Fibroblast of mammary gland (primary cell): ENCODE measurements around the gene CD59.
A peak's percentile ranks its signal among the peaks of the same experiment; 100 is the strongest.

Experiments used
- DNase-seq: peaks from one replicate; pipeline ENCODE4 v3.0.0-alpha.2; 2010; ENCODE audit warnings: low read depth
- H3K4me3 ChIP-seq: 2 replicates; pipeline ENCODE4 v1.5.1; 2011; ENCODE audit warnings: low read depth, mild to moderate bottlenecking, low read length, moderate library complexity; ENCODE audit not compliant: control insufficient read depth
- TF ChIP-seq, protein P1 (sequence below): conservative IDR thresholded peaks from 2 replicates; pipeline ENCODE4 v1.5.1; 2011; ENCODE audit warnings: low read depth, low read length, inconsistent platforms; ENCODE audit not compliant: control insufficient read depth, insufficient read depth

The CD59 gene

DNA sequence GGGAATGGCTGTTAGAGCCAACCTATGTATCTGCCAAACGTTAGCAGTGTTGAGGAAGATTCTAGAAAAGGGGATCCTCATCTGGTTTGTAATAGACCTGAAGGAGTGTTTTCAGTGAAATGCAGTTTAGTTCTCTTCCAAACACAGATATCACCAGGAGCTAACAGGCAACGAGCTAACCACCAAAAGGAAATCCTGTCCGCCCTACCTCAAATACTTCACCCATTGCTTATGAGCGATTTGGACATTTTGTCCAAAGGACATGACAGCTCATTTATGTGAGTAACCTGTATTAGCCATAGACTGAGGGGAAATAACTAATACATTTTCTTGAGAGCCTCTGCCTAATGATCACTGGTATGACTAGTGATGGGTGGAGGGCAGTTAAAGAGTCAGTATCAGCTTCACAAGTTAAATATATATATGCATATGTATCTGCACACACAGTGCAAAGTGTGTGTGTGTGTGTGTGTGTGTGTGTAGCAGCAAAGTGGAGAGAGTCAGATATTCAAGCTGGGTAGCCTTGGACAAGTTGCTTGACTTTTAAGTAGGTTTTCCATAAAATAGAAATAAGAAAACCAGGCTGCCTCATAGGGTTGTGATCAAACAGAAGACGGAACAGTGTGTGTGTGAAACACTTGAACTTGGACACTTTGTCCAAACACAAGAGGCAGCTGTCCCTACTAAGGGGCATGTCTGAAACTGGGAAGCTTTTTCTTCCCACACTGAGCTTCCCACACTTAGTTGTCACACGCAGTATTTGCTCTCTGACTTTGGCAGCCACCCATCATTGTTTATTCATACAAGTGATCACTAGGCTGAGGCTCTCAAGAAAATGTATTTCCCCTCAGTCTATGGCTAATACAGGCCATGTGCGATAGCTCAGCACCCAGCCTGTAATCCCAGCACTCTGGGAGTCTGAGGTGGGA is 34.7 kb downstream of the CD59 start:
- peak; percentile 92 for DNase-seq
- TF ChIP-seq, protein P1, sequence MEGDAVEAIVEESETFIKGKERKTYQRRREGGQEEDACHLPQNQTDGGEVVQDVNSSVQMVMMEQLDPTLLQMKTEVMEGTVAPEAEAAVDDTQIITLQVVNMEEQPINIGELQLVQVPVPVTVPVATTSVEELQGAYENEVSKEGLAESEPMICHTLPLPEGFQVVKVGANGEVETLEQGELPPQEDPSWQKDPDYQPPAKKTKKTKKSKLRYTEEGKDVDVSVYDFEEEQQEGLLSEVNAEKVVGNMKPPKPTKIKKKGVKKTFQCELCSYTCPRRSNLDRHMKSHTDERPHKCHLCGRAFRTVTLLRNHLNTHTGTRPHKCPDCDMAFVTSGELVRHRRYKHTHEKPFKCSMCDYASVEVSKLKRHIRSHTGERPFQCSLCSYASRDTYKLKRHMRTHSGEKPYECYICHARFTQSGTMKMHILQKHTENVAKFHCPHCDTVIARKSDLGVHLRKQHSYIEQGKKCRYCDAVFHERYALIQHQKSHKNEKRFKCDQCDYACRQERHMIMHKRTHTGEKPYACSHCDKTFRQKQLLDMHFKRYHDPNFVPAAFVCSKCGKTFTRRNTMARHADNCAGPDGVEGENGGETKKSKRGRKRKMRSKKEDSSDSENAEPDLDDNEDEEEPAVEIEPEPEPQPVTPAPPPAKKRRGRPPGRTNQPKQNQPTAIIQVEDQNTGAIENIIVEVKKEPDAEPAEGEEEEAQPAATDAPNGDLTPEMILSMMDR, result no peak
- H3K4me3 ChIP-seq, result peak overlapping the region; percentile 38

DNA sequence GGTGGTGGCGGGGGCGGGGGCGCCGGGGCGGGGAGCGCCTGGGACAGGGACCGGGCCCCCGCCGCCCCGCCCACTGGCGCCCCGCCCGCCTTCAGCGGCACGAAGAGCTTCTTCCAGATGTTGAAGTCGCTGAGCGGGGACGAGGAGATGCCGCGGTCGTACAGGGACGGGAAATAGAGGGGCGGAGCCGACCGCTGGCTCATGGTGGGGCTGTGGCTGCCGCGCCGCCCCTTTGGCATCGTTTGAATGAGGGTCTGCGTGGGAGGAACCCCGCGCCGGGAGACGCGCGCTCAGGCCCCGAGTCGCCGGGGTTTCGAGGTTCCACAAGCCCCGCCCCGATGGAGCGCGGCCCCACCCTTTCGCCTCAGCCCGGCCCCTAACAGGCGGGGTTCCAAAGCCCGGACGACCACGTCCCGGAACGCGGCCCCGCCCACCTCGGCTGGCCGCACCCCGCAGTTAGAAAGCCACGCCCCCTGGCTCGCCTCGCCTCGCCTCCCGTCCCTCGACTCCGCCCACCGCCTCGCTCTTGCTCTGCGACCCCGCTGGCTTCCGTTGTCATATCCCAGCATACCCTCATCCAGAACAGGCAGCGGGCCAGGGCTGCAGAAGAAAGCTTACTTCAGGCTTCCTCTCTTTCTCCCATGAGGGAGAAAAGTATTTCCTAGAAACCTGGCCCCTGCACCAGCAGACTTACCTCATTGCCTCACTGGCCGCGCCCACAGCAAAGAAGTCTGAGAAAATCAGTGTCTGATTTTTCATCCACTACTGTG is 35.5 kb downstream of the CD59 start, which contains the start of gene C11orf91:
TSS of gene C11orf91 (minus strand) at position 325 of the 770 bp plus-strand sequence. CDS start at position 239, 86 bp downstream.
- TF ChIP-seq, protein P1, result no peak
- peak within 1 kb of the TSS; percentile 38 for H3K4me3 ChIP-seq
- peak; percentile 97 for DNase-seq

DNA sequence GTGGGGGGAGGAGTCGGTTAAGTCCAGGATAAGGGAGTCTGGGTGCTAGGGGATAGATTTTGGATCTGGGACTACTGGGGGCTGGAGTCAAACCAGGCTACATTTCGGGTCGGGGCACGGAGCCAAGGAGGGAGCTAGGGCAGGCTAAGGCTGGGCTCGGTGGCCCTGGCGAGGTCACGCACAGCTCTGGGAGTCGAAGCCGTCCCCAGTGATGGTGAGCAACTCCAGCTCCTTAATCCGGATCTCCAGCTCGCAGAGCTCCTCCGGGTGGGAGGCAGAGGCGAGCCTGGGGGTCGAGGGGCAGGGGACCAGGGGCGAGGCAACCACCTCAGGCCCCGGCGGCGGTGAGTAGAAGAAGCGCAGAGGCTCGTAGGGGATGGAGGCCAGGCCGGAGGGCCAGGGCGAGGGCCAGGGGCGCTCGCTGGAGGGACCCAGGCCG is 36.1 kb downstream of the CD59 start:
- TF ChIP-seq, protein P1, result no peak
- no peak for DNase-seq
- peak overlapping the region; percentile 33 for H3K4me3 ChIP-seq

DNA sequence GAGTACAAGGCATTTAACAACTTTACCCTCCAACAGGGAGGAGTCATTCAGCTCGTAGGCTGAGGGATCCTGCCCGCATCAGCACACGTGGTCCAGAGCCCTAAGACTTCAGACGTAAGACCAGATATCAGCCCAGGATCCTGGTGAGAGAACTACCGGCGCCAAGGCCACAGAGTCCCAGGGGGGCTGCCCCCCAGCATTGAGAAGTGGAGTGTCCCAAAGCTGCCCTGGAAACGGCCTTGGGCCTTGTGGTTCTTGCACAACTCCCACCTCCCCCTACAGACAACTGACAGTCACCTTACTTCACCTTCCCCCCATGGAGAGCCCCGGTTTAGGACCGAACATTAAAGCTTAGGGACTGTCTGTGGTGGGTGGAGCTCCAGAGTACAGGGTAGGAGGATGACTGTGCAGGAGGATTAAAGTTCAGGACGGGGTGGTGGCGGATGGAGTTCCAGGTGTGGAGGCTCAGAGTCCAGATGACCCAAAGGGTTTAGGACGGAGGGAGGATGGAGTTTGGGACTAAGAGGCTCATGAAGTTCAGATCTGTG is 36.6 kb downstream of the CD59 start:
- DNase-seq, result no peak
- H3K4me3 ChIP-seq, result peak overlapping the region; percentile 33
- TF ChIP-seq, protein P1, result no peak

DNA sequence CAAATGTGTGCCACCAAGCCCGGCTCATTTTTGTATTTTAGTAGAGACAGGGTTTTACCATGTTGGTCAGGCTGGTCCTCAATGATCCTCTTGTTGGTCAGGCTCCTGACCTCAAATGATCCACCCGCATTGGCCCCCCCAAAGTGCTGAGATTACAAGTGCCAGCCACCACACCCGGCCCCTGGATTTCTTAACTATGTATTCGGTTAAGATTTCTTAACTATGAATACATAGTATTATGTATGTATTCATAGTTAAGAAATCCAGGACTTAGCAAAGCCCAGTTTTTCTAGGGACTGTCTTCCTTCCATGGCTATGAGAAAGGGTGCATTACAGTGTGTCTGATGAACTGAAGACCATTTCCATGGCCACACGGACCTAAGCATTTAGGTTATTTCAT is 37.3 kb downstream of the CD59 start:
- no peak overlapping the region for H3K4me3 ChIP-seq
- no peak for DNase-seq
- TF ChIP-seq, protein P1, result no peak

DNA sequence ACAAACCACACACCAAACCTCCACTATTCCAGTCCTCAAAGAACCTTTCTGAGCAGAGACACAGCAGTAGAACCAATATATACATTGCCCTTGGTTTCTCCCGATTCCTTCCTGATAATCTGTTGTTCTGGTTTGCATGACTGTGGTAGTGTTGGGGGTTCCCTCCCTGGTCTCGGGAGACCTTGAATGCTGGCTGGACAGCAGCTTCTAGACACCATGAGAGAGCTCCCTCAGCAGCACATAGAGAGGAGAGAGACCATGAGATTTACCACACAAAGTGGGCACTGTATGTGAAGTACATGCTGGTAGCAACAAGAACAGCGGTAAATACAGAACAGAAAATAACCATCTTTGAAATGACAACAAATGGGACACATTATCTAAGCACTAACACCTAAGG is 38.2 kb downstream of the CD59 start:
- no peak overlapping the region for H3K4me3 ChIP-seq
- TF ChIP-seq, protein P1, result no peak
- no peak for DNase-seq
